Measurements from ENCODE around the gene NKX1-2.

DNA sequence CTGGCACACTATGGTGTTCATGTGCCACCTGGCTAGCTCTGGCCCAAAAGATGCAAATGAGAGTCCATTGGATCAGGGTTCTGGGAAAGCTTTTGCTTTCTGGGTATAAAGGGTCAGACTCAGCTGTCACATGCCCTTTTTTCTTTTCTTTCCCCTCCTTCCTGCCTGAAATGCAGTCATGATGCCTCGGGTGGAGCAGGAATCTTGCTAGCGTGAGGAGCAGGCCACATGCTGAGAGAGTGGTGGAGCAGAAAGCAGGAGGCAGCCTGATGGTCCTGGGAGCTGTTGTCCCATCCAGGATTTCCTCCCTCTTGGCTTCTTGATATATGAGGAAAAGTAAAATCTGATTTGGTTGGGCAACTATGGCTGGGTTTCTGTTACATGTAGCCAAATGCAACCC is 9.1 kb upstream of the NKX1-2 start:
- TF ChIP-seq, protein P1, sequence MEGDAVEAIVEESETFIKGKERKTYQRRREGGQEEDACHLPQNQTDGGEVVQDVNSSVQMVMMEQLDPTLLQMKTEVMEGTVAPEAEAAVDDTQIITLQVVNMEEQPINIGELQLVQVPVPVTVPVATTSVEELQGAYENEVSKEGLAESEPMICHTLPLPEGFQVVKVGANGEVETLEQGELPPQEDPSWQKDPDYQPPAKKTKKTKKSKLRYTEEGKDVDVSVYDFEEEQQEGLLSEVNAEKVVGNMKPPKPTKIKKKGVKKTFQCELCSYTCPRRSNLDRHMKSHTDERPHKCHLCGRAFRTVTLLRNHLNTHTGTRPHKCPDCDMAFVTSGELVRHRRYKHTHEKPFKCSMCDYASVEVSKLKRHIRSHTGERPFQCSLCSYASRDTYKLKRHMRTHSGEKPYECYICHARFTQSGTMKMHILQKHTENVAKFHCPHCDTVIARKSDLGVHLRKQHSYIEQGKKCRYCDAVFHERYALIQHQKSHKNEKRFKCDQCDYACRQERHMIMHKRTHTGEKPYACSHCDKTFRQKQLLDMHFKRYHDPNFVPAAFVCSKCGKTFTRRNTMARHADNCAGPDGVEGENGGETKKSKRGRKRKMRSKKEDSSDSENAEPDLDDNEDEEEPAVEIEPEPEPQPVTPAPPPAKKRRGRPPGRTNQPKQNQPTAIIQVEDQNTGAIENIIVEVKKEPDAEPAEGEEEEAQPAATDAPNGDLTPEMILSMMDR (conservative IDR thresholded peaks at IDR 0.05): no peak
- no peak for TF ChIP-seq ZFX (IDR thresholded peaks at IDR 0.05)

All from C4-2B (cell line).